NCI-H1092 (cell line): ENCODE measurements around the gene THRA.

Source experiments
- DNase-seq: peaks from one replicate; lab custom pipeline; 2025; lab: John Stamatoyannopoulos, UW

The THRA gene

GRCh38 chr17:40099619-40100418 is 37.1 kb downstream of the THRA start:
- DNase-seq: no peak

- no peak for DNase-seq
Measured at GRCh38 chr17:40100419-40100668, 37.6 kb downstream of the THRA start, which contains the start of gene NR1D1. Gene NR1D1 (minus strand): TSS chr17:40100589. CDS start chr17:40100094, 495 bp downstream.

- peak; percentile 93 for DNase-seq
Measured at GRCh38 chr17:40100669-40101366, 38.1 kb downstream of the THRA start.

DNA sequence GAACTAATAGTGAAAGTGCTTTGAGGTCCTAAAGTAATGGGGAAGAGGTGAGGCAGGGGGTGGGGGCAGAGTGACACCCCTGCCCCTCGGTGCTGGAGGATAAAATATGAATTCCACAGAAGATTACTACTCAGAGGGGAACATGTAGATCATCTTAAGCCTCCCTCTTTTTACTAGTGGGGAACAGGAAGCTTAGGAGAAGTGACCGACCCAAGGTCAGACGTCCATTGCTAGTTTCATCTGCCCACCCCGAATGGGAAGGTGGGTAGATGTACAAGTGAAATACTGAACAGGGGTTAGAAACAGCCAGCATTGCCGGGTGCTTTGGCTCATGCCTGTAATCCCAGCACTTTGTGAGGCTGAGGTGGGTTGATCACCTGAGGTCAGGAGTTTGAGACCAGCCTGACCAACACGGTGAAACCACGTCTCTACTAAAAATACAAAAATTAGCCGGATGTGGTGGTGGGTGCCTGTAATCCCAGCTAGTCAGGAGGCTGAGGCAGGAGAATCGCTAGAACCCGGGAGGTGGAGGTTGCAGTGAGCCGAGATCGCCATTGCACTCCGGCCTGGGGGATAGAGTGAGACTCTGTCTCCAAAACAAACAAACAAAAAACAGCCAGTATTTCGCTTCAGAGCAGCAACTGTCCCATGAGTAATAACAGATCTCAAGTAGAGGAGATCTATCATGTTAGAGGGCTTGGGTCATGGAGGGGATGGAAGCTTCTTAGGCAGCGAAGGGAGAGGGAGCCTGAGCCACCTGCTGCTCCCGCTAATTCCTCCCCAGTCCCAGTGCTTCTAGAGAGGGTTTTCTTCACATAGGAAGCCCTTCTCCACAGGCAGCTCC is 38.8 kb downstream of the THRA start:
- DNase-seq: no peak

DNA sequence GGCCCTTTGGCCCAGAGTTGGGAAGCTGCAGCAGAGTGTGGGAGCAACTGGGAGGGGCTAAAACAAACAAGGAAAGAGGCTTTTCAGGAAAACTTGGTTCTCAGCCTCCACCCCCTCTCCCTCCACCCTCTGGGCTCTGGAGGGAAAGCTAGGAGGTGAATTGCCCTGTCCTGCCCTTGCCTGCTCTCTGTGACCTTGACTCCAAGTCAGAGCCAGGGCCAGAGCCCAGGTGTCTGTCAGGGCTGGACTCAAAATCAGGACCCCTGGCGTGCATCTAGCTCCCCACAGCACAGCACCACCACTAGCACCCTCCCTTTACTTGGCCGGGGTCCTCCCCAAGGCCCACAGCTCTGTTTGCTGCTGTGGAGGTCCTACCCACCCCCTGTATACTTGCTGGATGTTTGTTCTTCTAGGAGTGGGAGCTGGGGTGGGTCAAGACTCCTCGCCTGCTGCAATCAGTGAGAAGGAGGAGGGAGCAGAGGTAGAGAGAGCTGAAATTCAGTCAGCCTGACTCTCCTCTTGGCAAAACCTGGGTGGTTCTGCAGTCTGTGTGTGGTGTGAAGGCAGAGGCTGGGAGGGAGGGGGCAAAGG is 40.4 kb downstream of the THRA start:
- DNase-seq: no peak

GRCh38 chr17:40103688-40104087 is 40.9 kb downstream of the THRA start:
- DNase-seq: no peak

DNA sequence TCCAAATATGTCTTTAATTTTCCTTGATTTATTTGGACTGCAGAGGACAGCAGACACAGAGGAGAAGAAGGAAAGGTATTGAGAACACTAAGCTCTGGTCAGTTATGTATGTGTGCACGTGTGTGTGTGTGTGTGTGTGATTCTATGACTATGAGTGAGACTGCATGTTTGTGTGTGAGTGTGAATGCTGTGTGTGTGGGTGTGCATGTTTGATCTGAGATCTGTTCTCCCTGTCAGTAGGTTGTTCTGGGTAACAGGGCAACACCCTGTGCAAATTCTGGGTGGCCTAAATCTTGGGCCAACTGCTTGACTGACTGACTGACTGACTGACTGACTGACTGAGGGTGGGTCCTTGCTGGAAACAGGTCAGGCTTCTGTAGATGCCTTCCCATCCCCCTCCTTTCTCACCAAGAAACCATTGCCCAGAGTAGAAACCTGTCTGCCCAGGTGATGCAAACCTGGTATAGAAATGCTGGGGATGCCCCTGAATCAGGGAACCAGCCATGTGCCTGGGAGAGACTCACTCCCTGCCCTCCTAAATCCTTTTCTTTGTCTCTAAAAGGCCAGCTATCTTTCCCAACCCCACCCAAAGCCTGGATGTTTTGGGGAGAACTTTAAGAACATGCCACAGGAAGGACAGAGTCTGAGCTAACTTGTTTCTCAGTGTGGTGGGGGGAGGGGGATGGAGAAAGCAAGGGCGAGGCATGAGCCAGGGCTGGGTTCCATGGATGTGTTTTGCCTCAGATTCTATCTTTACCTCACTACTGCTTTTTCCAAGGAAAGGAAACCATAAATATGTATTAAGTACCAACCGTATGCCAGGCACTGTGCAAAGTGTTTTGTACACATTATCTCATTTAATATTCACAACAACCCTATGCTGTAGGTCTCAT is 42.1 kb downstream of the THRA start:
- no peak for DNase-seq

- DNase-seq: no peak
Measured at GRCh38 chr17:40105861-40106759, 43.3 kb downstream of the THRA start.

DNA sequence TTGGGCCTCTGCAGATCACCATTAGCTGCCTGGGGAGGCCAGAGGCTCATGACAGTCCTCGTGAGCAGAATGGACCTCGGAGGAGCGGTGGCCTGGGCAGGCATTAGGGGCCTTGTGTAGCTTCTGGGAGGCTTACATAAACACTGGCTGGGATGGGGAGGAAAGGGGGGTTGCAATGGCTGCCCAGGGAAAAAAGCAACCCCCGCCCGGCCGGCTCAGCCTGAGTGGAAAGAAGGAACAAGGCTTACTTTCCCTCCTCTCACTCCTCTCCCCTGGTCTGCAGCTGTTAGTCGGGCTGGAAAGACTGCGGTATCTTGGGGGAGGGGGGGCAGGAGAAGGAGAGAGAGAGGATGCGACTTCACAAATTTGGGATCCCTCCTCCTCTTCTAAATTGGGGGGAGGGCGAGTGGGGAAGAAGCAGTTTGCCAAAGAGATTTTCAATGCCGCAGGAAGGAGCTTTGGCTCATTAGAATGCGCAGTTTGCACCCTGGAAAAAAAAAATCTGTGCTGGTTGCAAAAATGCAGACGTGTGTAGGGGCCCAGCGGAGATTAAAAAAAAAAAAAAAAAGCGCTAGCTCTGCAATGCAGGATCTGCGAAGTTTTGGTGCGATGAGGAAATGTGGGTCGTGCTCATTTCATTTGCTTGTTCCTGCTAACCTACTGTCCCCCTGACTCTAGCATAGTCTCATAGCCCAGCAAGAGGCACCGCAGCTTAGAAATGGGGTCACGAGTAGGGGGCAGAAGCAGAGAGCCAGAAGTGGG is 44.2 kb downstream of the THRA start:
- no peak for DNase-seq

DNA sequence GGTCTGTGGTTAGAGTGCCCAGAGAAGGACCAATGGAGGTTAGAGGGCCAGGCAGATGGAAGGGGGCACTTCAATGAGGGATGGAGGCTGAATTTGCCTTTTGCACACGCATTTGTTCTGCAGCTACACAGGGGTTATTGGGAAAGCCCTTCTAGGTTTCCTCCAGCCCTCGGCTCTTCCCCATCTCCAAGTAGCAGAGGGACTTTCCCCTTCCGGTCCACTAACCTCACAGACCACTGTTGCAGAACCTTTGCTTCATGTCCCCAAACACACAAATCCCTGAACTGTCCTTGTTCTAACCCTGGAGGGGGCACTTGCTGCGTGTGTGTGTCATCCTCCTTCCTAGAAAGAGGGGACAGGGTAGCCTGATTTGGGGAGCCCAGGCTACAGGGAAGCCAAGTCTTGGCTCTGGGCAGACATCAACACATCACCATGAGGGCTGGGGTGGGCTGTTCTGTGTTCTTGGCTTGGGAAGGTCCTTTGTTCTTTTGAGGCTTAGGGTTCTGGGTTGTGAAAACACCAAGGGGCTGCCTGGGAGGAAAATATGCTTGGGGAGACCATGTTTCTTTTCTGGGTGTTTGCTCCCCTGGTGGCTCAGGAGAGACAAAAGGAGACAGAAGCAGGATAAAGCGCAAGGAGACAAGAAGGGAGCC is 44.9 kb downstream of the THRA start:
- no peak for DNase-seq

DNA sequence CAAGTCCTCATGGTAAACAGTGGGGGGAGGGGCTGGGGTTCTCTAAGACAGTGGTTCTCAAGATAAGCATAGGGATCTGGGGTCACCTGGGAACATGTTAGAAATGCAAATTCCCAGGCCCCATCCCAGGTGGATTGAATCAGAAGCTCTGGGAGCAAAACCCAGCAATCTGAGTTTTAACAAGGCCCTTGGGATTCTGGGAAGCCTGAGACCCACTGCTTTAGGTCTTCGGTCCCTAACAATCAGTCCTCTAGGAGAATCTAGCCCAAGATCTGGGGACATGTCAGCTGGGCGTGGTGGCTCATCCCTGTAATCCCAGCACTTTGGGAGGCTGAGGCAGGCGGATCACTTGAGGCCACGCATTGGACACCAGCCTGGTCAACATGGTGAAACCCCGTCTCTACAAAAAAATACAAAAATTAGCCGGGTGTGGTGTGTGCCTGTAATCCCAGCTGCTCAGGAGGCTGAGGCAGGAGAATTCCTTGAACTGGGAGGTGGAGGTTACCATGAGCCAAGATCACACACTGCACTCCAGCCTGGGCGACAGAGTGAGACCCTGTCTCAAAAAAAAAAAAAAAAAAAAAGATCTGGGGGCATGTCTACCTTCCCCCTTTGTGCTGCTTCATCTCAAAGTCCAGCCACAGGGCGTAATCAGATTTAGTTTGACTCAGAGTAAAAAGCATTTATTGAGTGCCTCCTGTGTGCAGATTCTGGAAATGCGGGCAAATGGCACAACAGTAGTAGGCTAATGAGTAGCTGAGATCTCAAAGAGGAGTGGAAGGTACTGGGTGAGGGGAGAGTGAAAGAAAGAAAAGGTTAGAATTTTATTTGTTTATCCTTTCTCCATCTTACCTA is 46.4 kb downstream of the THRA start:
- DNase-seq: no peak

DNA sequence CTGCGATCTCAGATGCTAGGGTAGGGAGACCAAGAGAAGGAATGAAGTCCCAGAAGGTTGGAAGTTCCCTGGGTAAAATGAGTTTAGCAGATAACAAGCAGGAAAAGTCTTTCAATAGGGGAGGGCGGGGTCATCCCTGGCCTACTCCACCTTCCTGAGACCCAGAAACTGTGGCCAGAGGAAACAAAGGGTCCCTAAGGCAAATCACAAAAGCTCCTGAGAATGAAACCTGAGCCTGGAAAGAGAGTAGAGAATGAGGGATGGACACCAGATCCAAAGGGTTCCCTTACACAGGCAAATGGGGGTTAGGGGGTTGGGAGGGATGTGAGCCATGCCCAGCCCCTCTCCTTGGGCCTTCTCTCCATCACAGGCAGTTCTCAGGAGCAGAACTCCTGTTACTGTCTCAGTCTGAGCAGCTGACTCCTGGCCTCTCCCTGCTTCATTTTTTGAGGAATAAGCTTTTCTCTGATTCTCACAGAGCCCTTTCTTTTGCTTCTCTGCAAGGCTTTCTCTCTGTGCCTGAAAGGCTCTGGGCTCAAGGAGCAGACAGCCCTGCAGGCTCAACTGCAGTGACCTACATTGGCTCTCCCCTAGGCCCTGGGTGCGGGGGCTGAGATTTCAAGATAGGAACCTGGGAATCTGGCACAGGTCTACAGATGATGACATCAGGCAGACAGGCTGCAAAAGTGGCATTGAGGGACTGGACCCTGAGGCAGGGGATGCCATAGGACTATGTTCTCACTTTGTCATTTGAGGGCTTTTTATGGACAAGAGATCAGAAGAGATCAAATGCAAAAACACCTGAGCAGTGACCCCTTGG is 47.5 kb downstream of the THRA start:
- no peak for DNase-seq

DNA sequence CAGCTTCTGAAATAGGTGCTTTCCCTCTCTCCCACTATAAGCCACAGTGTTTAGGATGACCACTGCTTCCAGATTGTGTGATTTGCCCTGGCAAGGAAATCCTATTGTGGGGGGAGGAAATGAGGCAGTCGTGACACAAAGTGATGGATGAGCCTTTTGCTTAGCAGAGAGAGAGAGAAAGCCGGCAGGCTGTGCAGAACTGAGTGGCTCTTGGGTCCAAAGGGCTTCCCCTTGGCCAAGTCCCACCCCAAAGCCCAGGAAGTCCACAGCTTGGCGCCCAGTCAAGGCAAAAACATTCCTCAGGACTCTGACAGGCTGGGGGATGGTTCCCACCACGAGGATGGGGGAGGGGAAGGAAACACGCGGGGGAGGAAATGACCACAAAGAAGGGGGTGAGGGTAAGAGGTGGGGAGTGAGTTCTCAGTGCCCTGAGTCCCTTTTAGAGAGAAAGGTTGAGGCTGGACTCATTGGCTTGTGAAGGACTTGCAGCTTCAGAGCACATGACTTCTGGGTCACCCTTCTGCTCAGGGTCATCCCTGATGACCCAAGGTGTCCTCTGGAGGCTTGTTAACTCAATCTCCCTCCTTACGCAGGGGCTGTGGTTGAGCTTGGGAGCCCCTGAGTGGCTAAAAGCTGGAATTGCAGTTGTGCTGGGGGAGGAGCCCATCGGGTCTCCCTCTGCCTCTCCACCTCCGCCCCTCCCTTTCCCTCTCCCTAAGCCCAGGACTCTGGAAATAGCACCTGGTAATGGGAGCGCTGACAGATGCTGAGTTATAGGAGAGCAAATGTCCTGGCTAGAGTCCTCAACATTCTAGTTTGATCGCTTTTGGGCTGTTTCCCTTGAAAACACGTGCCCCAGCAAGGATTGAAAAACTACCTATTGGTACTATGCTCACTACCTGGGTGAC is 48.7 kb downstream of the THRA start:
- peak; percentile 61 for DNase-seq

- DNase-seq: no peak
Measured at GRCh38 chr17:40112191-40112711, 49.5 kb downstream of the THRA start.

- DNase-seq: no peak
Measured at GRCh38 chr17:40112718-40113109, 49.9 kb downstream of the THRA start.
